LNCAP (cell line): Measurements from ENCODE around the gene PREP.

Experiments used
- CTCF ChIP-seq: fragments of 450-650 bp; IDR thresholded peaks from 2 replicates; pipeline ENCODE4 v1.5.1; 2017; ENCODE audit warnings: mild to moderate bottlenecking

Gene PREP

GRCh38 chr6:105389543-105389942 is 13.3 kb downstream of the PREP start:
- TF ChIP-seq CTCF, result no peak

- TF ChIP-seq CTCF, result no peak
Measured at GRCh38 chr6:105388392-105388791, 14.5 kb downstream of the PREP start.

GRCh38 chr6:105384004-105384403 is 18.9 kb downstream of the PREP start:
- no peak for TF ChIP-seq CTCF

GRCh38 chr6:105382958-105383357 is 19.9 kb downstream of the PREP start:
- no peak for TF ChIP-seq CTCF

DNA sequence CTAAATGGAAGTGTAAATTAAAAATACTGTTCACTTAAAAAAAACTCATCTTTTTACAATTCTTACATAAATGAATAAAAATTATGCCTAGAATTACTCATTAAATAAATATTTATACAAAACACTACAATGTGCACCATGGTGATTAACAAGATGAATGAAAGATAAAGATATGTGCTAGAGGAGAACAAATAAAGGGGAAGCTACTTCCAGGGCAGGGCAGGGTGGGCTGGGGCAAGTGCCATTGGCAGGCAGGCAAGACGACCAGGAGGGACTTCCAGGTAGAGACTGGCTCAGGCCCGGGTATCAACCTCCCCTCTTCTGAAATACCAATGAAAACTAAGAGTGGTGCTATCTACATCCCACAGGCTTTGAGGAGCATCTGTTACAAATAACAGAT is 20.4 kb downstream of the PREP start:
- no peak for TF ChIP-seq CTCF

DNA sequence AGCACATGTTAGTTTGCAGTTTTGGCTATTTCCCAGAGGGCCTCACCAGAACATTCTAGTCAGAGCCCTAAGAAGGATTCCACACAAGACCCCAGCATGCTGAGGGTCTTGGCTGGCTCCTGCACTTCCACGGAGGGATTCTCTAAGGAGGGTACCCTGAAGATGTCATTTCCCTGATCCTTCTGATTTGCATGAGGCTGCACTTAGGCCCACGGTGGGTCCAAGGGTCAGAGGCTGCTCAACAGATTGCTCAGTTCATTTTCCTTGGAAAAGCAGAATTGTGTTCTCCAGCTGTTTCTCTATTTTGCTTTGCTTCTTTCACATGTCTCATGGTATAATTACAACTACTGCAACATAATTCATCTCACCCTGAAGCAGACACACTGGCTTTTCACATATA is 22.2 kb downstream of the PREP start:
- TF ChIP-seq CTCF, result no peak

DNA sequence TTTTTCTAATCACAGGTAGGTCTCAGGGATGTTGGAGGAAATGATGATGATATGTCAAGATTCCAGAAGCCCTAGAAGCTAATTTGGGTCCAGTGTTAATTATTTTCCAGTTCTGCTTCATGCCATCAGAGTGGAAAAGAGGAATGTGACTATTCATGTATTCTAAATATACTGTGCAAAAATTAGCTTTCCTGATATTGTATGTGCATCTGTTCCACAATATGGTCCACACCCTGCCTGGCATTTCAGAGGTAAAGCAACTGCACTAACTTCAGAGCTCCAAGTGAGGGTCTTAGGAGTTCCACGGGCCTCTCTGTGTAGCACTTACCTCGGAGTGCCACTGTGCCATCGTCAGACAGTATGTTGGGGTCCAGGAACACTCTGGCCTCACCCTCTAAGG is 27.1 kb downstream of the PREP start:
- no peak for TF ChIP-seq CTCF

GRCh38 chr6:105374010-105374420 is 28.9 kb downstream of the PREP start:
- no peak for TF ChIP-seq CTCF
